MM.1S (cell line): ENCODE measurements around the gene CALML5.

Experiments used
- CTCF ChIP-seq: fragments of 300-600 bp; sonication (generic); IDR thresholded peaks from 2 replicates; pipeline ENCODE4 v1.5.1; 2016; ENCODE audit warnings: antibody characterized with exemption, low read length, mixed read lengths
- EZH2 ChIP-seq: fragments of 300-600 bp; sonication (generic); optimal IDR thresholded peaks from 2 replicates; pipeline ENCODE3; 2017; ENCODE audit warnings: low read depth, mild to moderate bottlenecking, antibody characterized with exemption, low read length, mixed read lengths

GRCh38 chr10:5508786-5509185 lies 9.4 kb upstream of the CALML5 start:
- TF ChIP-seq CTCF: no peak
- no peak for TF ChIP-seq EZH2
